Activated T-helper 1 cell treated with anti-CD3 and anti-CD28 coated beads, Interleukin-2, amount 50 U/mL, for 16 hours (primary cell): ENCODE data around the gene CCNL2.

Experiments used
- DNase-seq, 2 donors: peaks; one replicate each; pipeline ENCODE4 v3.0.0-alpha.2; 2020; ENCODE audit warnings: low read depth in 1 of 2, low spot score in 1 of 2

CCNL2 gene

GRCh38 chr1:1356796-1357401 lies 42.2 kb downstream of the CCNL2 start:
- DNase-seq, result no peak

- DNase-seq, result no peak
These were observed 42.9 kb downstream of the CCNL2 start for GRCh38 chr1:1356166-1356795.

DNA sequence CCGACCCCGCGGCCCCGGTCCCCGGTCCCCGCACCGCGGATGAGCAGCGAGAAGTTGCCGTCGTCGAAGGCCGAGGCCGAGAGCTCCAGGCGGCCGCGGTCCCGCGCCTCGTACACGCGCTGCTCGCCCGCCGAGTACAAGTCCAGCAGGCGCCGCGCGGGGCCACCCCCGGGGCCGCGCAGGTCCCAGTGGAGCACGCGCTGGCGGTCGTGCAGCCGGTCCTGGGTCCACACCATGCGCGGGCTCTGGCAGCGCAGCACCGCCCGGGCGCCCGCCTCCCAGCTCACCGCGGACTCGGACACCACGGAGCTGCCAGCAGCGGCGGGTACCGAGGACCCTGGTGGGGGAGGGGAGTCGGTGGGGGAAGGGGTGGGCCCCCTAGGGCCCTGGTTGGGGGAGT lies 43.7 kb downstream of the CCNL2 start:
- DNase-seq, result no peak

- no peak for DNase-seq
These were observed 44.6 kb downstream of the CCNL2 start for GRCh38 chr1:1354271-1355247.

GRCh38 chr1:1353389-1354151 lies 45.6 kb downstream of the CCNL2 start:
- no peak for DNase-seq

DNA sequence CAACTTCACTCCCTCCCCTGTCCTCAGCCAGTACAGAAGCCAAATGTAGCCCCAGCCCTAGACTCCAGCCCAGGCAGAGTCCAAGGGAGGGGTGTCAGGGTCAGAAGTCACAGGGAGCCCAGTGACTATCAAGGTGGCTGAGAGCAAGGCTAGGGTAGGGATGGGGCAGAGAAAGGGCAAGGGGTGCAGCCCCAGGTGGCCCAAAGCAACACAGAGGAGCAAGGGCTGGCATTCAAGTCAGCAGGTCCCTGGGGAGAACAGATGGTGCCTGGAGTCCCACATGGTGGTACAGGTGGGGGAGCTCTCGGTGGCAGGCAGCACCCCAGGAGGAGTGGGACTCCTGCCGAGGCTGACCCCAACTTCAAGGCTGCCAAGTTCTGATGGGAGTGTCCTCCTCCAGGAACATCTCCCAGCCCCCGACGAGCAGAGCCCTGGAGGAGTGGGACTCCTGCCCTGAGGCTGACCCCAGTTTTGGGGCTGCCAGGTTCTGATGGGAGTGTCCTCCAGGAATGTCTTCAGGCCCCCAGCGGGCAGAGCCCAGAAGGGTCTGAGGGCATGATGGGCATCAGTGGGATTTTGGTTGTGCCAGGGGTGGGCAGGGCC lies 46.2 kb downstream of the CCNL2 start:
- no peak for DNase-seq

DNA sequence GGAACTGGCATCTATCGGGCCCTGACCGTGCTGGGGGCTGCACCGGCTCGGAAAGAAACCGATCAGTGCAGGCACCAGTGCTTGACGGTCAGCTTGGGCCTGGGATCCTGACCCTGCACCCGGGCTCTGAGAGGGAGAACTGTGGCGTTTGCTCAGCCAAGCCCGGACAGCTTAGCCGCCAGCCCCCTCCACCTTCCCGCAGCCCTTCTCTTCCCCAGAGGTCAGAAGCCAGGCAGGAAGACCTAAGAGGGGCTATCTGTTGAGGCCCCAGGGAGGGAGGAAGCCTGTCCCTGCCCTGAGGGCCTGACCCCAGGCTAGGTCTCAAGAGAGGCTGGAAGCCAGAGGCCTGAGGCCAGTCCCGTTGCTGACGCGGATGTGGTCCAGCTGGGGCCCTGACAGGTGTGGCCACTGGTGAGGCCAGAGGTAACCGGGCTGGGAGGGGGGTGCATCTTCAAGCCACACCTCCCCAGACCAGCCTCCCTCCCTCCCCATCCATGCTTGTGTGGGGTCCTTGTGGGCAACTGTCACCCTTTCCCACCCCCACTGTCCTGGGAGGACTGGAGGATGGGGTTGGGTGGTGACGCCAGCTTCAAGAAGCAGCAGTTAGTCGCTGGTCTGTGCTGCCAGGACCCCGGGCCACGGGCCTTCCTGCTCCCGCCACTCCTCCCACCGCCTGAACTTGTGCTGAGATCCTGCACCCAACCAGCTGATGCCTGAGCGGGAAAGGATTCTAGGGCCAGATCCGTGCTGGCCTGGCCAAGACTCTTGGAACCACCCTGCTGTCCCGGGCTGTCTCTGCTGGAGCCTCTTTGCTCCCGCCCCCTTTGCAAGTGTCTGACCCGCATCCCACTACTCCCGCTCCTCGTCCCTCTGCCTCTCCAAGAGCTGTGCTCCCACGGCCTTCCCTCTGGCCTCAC lies 47.4 kb downstream of the CCNL2 start:
- DNase-seq, result no peak

- peak; percentile 49 to 62 for DNase-seq
These were observed 49.7 kb downstream of the CCNL2 start, which contains the start of gene DVL1 for GRCh38 chr1:1349256-1350012. Gene DVL1 (minus strand): TSS chr1:1349418. CDS start chr1:1349065, 353 bp downstream.

- no peak for DNase-seq
These were observed 50.5 kb downstream of the CCNL2 start for GRCh38 chr1:1348420-1349255.

DNA sequence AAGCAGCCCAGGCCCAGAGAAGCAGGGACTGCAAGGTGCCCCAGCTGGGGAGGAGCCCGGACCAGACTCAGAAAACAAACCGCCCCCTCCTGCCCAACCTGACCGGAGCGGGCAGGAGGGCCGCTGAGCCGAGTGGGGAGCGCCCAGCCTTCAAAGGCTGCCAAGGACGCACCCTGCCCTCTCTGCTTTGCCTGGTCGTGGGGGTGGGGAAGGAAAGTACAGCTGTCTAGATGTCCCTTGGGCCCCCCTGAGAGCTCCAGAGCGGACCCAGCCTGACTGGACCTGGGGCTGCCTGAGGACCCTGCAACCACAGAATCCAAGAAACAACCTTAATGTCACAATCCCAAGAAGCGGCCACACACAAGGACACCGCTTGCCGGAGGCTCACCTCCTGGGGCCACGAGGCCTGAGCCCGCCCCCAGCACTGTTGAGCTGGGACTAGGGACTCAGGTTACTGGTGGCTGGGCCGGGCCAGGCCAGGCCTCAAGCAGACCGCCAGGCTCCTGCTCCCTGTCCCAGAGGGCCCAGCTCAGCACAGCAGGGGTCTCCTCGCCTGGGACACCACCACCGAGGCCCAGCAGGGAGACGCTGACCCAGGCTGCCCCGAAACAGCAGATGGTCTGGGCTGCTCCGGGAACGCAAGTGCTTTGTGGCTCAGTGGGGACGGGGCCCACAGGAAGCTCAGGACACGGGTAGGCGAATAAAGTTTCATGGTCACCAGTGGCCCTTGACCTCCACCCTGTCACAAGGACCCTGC lies 51.3 kb downstream of the CCNL2 start:
- DNase-seq, result no peak

- DNase-seq, result no peak
These were observed 52.0 kb downstream of the CCNL2 start for GRCh38 chr1:1347026-1347595.

GRCh38 chr1:1346501-1346890 lies 52.6 kb downstream of the CCNL2 start:
- no peak for DNase-seq

DNA sequence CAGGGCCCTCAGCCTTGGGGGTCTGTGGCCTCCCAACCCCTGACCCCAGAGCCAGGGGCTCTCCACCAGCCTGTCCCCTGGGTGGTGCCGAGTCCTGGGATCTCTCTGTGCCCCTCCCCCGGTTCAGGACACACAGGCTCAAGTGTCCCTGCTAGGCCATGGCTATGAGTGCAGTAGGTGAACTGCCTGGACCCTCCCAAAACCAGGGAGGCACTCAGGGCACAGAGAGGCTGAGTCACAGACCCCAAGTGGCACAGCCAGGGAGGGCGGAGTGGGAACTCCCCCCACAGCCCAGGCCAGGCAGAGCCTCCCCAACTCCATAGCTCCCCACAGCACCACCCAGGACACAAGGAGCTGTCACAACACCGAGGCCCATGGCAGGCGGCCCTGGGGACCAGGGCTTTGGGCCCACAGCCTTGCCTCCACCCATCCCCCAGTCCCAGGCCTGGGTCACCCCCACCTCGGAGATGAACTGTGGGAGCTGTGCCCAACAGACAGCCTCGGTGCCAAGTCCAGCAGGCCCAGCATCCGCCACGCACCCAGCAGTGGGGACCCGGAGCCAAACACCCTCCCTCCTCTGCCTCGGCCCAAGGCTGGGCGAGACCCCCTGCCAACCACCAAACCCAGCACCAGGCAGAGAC lies 53.2 kb downstream of the CCNL2 start:
- DNase-seq, result no peak

- no peak for DNase-seq
These were observed 53.8 kb downstream of the CCNL2 start for GRCh38 chr1:1345384-1345783.

- DNase-seq, result peak in 1 of 2 donors; percentile 33
These were observed 54.3 kb downstream of the CCNL2 start for GRCh38 chr1:1344655-1345361.
